AG04449 (cell line): ENCODE data around the gene AGAP1.

ENCODE experiments used
- CTCF ChIA-PET: fragments of 350-600 bp; formaldehyde crosslinking; extraction: SDS; loops from one replicate; lab custom pipeline; 2021; ENCODE audit warnings: antibody characterized with exemption; lab: Yijun Ruan, JAX
- POLR2A ChIA-PET: fragments of 400-600, 350-600 bp; formaldehyde crosslinking; extraction: SDS; loops from one replicate; lab custom pipeline; 2020; ENCODE audit warnings: antibody characterized with exemption, inconsistent platforms; lab: Yijun Ruan, JAX
- DNase-seq: peaks from one replicate; pipeline ENCODE4 v3.0.0-alpha.2; 2010; ENCODE audit warnings: low read depth, low spot score
- H3K4me3 ChIP-seq: 2 replicates; pipeline ENCODE4 v1.5.1; 2011; ENCODE audit warnings: low read depth, mild to moderate bottlenecking, control low read depth, low read length
- TF ChIP-seq, protein P1 (sequence below): IDR thresholded peaks from one replicate; pipeline ENCODE4 v1.5.1; 2011; ENCODE audit warnings: mild to moderate bottlenecking, moderate library complexity, low read length, control low read depth, inconsistent platforms; ENCODE audit not compliant: insufficient read depth; ENCODE audit errors: missing control alignments

AGAP1 gene

DNA sequence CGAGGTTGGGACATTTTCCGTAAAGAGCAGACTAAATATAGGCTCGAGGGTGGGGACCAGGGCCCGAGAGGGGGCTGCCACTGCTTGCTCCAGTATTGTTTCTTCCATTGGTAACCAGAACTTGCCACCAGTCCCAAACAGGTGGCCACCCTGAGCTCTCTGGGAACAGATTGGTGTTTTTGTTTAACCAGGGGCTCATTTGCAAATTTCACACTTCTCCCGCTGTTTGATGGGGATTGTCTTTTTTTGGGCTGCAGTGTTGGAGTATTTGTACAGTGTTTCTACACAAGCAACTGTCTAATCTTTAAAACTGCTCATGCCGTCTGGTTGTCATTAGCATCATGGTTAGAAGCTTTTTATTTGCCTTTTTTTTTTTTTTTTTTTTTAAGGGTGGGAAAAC is 8.5 kb downstream of the AGAP1 start:
- ChIA-PET CTCF (interaction anchor here (0.9 to 1.2 kb wide), 3 partner anchors 9 to 93 kb away, joined by 3 to 6 read pairs (median 5); no protein-coding TSS in a partner anchor), POLR2A (interaction anchor here (0.7 kb wide), 1 partner anchor 216 kb away, joined by 4 read pairs; no protein-coding TSS in a partner anchor)
- peak overlapping the region; percentile 47 for H3K4me3 ChIP-seq
- TF ChIP-seq, protein P1, sequence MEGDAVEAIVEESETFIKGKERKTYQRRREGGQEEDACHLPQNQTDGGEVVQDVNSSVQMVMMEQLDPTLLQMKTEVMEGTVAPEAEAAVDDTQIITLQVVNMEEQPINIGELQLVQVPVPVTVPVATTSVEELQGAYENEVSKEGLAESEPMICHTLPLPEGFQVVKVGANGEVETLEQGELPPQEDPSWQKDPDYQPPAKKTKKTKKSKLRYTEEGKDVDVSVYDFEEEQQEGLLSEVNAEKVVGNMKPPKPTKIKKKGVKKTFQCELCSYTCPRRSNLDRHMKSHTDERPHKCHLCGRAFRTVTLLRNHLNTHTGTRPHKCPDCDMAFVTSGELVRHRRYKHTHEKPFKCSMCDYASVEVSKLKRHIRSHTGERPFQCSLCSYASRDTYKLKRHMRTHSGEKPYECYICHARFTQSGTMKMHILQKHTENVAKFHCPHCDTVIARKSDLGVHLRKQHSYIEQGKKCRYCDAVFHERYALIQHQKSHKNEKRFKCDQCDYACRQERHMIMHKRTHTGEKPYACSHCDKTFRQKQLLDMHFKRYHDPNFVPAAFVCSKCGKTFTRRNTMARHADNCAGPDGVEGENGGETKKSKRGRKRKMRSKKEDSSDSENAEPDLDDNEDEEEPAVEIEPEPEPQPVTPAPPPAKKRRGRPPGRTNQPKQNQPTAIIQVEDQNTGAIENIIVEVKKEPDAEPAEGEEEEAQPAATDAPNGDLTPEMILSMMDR: no peak
- DNase-seq: no peak

DNA sequence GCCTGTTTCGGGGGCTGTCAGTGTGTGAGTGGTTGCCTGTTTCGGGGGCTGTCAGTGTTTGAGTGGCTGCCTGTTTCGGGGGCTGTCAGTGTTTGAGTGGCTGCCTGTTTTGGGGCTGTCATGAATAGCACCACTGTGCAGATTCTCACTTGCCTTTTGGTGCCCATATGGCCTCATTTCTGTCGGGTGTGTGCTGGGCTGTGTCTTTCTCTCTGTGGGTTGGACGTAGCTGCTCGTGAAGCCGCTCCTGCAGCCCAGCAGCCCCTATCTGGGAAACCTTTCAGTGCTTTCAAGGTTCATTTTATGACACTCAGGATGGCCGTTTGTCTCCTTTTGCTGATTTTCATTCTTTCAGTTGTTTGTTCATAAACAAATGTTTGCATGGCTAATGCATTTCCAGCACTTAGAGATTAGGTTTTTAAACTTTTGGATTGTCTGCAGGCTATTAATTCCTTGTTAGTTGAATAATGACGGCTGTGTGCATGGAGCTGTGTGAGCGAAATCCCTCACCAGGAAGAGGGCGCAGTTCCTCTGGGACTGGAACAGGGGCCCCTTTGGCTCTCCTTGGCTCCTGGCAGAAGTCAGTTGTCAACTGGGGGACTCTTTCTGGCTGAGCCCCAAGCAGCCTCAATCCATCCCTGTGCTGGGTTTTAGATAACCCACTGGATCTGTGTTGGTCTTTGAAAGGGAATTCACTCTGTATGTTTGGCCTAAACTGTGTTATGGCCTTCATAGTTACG is 10.8 kb downstream of the AGAP1 start:
- TF ChIP-seq, protein P1: no peak
- ChIA-PET POLR2A (no interaction called here), CTCF (no interaction called here)
- DNase-seq: no peak
- no peak overlapping the region for H3K4me3 ChIP-seq

DNA sequence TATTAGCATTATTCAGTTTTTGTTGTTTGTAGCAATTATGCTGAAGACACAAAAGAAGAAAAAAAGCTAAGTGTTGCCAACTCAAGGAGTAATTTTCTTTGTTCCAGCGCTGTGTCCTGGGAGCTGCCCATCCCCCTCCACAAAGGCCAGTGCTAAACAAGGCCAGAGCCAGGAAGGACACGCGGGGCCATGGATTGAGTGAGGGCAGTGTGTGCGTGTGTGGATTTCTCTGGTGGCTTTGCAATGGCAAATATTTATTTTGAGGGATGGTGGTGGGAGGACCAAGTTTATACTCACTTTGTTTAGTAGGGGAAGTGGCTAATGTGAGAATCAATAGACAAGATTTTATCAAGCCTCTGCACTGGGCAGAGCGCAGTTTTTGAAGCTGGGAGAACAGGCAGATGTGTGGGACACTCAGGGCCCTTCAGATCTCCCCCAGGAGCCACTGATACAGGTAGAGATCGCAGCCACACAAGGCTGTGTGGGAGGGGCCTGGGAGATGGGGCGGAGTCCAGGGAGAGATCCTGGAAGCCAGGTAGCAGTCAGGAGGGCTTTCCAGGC is 11.4 kb downstream of the AGAP1 start:
- CTCF ChIA-PET: no interaction called here
- POLR2A ChIA-PET: no interaction called here
- H3K4me3 ChIP-seq: no peak overlapping the region
- no peak for DNase-seq
- TF ChIP-seq, protein P1: no peak

DNA sequence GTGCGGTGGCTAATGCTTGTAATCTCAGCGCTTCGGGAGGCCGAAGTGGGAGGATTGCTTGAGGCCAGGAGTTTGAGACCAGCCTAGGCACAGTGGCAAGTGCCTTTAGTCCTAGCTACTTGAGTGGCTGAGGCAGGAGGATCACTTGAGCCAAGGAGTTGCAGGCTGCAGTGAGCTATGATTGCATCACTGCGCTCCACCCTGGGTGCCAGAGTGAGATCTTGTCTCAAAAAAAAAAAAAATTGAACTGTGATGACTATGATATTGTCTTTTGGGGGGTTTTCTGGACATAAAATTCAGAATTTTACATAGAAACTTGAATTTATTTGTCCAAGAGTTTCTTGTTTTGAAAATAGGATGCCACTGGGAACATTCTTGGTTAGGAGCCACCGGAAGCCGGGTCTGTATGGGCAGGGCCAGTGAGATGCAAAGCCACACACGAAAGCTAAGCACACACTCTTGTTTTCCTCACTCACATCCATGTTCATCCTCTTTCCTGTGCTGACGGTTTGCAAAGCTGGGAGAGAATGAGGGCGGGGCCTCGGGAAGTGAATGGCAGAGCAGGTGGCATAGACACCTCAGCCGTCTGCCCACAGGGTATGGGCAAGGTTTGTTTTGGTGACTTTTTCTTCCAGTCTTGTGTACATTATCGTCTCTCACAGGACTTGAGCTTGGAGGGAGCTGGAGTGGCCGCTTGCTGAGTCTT is 12.6 kb downstream of the AGAP1 start:
- TF ChIP-seq, protein P1: no peak
- no peak overlapping the region for H3K4me3 ChIP-seq
- POLR2A ChIA-PET: no interaction called here
- CTCF ChIA-PET: interaction anchor here (1.3 kb wide), 1 partner anchor 44 kb away, joined by 3 read pairs; no protein-coding TSS in a partner anchor
- DNase-seq: no peak

DNA sequence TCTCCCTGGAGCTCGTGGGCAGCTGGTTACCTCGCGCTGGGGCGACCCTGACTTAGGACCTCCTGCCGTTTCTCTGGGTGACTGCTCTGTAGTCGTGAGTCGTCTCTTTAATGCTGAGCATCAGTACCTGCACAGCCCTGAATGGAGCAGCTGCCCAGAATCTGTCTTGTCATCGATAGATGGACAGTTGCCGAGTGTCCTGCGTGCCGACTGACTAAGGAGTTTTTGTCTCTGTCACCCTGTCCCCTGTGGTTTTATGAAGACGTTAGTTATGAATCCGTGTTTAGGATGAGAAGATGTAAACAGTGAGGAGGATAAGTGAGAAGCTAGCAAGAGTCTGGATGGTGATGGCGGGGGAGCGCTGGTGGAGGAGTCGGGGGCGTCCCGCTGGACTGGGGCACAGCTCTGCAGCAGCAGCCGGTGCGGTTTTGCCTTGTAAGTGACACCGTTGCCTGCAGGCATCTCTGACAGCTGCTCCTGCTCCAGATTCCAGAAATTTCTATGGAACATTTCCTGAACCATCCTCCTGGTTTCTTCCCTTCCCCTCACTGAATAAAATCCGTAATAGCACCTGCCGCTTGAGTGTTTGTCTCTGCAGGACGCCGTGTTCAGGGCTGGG is 13.3 kb downstream of the AGAP1 start:
- H3K4me3 ChIP-seq: no peak overlapping the region
- CTCF ChIA-PET: interaction anchor here (1.3 kb wide), 2 partner anchors 10 to 44 kb away, joined by 3 to 7 read pairs; no protein-coding TSS in a partner anchor
- TF ChIP-seq, protein P1: no peak
- DNase-seq: no peak
- POLR2A ChIA-PET: no interaction called here
